Motor neuron (in vitro differentiated cells): ENCODE data around the gene HSPH1. TPM values are rescaled to one million over a fixed set of nuclear protein-coding genes. Genes with fewer than 3 reads are reported as not detected.
A peak's percentile ranks its signal among the peaks of the same experiment; 100 is the strongest.
"Not testable (repeated sequence)": the region's sequence is repeated elsewhere in the genome, so short reads cannot be mapped to it uniquely, and the experiment has no call there.

Experiments
- ATAC-seq, 8 experiments: fragments of 200-7000 bp; cut with Tn5 transposase; replicated peaks in 6 of 8; 2 replicates each; pipeline ENCODE4 v1.8.0; 2021; ENCODE audit warnings: mild to moderate bottlenecking in 8 of 8, moderate library complexity in 8 of 8
- H3K27ac ChIP-seq, 2 donors: fragments of 250-450 bp; sonication (Bioruptor Pico); 2 replicates each; pipeline ENCODE4 v1.9.0; 2021; ENCODE audit warnings: antibody characterized with exemption in 2 of 2, mild to moderate bottlenecking in 2 of 2, moderate library complexity in 1 of 2
- H3K4me1 ChIP-seq, 2 donors: fragments of 250-450 bp; sonication (Bioruptor Pico); replicated peaks in 1 of 2; 2 replicates each; pipeline ENCODE4 v1.6.1; 2021; ENCODE audit warnings: antibody characterized with exemption in 2 of 2, mild to moderate bottlenecking in 2 of 2, moderate library complexity in 1 of 2
- H3K4me3 ChIP-seq, 5 donors: fragments of 250-450 bp; sonication (Bioruptor Pico); 2 replicates each; pipeline ENCODE4 v1.9.0; 2021; ENCODE audit warnings: antibody characterized with exemption in 5 of 5, mild to moderate bottlenecking in 5 of 5, moderate library complexity in 4 of 5
- whole genome bisulfite sequencing, 10 experiments: fragments of 450-650 bp; shearing (Covaris generic); methylation state at CpG; one replicate each; pipeline ENCODE4 v1.0.0; 2022; 5-methylcytosine and 5-hydroxymethylcytosine counted together
- in situ Hi-C, 9 experiments: fragments of 400-800 bp; cut with MboI; loops; one replicate each; pipeline ENCODE4 v1.15.0; 2021; ENCODE audit warnings: low sequenced_read_pairs in 9 of 9, low pct_unique_long_range_greater_than_20kb in 2 of 9; ENCODE audit not compliant: unreplicated experiment in 9 of 9
- total RNA-seq, 8 experiments: library from RNA; unstranded; fragments of 300-600 nt; gene quantifications; 2 replicates each; pipeline versions ENCODE4 v1.2.3 to v1.2.4, GENCODE V29; 2022

The HSPH1 gene
- total RNA-seq, 8 experiments from 2014 or later = 34.9 to 129 (median 89.0) TPM

DNA sequence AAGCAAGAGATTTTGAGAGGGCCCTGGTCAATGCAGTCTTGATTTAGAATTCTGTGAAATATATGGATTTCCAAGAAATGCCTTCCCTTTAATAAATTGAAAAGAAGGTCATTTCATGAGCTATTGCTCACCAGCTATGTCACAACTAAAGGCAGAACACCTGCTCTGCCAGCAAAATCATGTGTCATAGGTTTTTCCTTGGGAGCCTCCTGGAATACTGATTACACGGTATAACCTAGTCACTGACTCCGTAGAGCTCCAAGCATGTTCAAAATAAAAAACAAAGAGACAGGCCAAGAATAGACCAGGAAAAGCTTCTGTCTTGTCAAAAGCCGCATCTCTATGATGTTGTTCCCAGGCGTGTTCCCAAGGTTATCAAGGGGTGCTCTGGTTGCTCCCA is 45.5 kb downstream of the HSPH1 start:
- in situ Hi-C loops = no loop called here
- ATAC-seq = peak in 5 of 8 experiments; percentile 27 to 78 (median 72)

DNA sequence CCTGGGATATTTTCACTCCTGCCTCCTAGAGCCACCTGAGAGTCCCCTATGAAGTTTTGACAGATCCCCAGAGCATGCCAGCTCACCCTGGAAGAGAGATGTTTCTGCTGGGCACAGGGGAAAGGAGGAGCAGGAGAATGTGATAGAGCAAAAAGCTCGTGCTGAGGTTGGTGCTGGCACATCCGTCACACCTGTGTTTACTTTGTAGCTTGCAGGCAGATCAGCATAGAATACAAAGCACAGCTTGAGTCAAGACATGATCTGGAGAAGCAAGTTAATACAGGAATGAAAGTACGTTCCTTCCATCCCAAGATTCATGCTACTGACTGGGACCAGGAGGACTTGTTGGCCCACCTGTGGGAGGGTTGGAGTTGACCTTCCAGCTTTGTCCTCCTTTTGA is 46.1 kb downstream of the HSPH1 start:
- peak in 2 of 8 experiments; percentile 13 to 24 for ATAC-seq
- in situ Hi-C loops = no loop called here
- WGBS, 10 experiments = 0 to 80% (median 47%) methylated on average over 1 to 3 of the region's 3 CpGs; no CpG with 5 or more reads in 1 of the 10 experiments
- Histone ChIP-seq H3K27ac (no peak overlapping the region), H3K4me3 (no peak overlapping the region), H3K4me1 (peaks cover 12 to 13% of the 10 kb centered on the region in 2 donors)

More for the DNA sequence above, 45.5 kb downstream of the HSPH1 start:
- Histone ChIP-seq H3K4me3 (no peak overlapping the region), H3K4me1 (peaks cover 12 to 13% of the 10 kb centered on the region in 2 donors), H3K27ac (no peak overlapping the region)
- WGBS, 10 experiments = 75 to 100% (median 83%) methylated on average over 1 to 4 of the region's 4 CpGs; no CpG with 5 or more reads in 3 of the 10 experiments

DNA sequence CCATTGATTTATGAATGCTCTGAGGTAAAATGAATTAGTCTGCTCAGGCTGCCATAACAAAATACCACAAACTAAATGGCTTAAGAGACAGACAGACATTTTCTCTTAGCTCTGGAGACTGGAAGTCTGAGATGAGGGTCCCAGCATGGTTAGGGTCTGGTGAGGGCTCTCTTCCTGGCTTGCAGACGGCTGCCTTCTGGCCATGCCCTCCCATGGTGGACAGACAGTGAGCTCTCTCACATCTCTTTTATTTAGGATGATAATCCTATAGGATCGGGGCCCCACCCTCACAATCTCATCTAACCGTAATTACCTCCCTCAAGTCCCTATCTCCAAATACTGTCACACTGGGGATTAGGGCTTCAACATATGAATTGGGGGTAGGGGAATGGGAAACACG is 47.1 kb downstream of the HSPH1 start:
- H3K4me1 ChIP-seq = peaks cover 3 to 13% of the 10 kb centered on the region in 2 donors
- ATAC-seq = no peak
- no peak overlapping the region for H3K27ac ChIP-seq
- WGBS, 10 experiments = 0 to 100% (median 79%) methylated on average over 1 to 3 of the region's 4 CpGs; no CpG with 5 or more reads in 2 of the 10 experiments
- in situ Hi-C loops = no loop called here
- H3K4me3 ChIP-seq = no peak overlapping the region

DNA sequence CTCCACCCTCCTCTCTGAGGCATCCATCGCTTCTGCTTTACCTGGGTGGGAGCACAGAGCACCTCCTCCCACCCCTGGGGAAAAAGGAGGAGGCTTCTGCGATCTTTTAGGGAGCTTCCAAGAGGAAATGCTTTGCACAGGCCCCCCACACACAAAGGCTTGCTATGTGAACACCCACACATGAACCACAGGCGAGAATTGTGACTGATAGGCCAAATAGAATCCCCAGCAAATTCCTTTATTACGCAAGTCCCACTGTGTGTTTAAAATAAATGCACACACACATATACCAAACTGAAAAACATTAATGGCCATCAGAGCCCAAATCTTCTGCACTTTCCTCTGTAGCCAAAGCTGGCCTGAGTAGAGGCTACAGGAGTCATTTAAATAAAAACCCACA is 50.6 kb downstream of the HSPH1 start:
- no peak overlapping the region for H3K4me3 ChIP-seq
- ATAC-seq = no peak
- WGBS, 10 experiments = 56 to 91% (median 68%) methylated on average over 2 to 4 of the region's 4 CpGs; no CpG with 5 or more reads in 6 of the 10 experiments

DNA sequence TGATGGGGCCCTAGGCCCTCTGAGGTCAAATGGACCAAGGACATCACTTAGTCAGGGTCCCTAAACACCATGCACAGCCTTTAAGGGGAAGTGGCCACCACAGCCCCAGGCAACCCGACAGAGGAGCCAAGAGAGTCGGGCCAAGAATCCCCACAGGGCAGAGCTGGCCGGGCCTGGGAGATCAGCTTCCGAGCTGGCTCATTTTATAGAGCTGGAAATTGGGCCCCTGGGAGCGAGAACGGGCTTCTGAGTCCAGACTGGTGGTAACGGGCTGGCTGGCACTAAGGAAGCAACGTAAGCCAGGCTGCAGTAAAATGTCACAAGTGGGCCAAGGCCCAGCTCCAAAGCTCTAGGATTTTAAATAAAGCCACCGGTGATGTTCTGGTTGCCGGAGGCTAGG is 51.1 kb downstream of the HSPH1 start:
- in situ Hi-C loops = no loop called here
- Histone ChIP-seq H3K4me3 (no peak overlapping the region), H3K27ac (no peak overlapping the region), H3K4me1 (peaks cover 0 to 6% of the 10 kb centered on the region in 2 donors)
- 53 to 100% (median 80%) methylated on average over 1 to 6 of the region's 10 CpGs; no CpG with 5 or more reads in 5 of the 10 experiments for WGBS, 10 experiments
- ATAC-seq = no peak

More for the DNA sequence above, 50.6 kb downstream of the HSPH1 start:
- H3K27ac ChIP-seq = no peak overlapping the region
- in situ Hi-C loops = no loop called here
- peaks cover 1 to 11% of the 10 kb centered on the region in 2 donors for H3K4me1 ChIP-seq

DNA sequence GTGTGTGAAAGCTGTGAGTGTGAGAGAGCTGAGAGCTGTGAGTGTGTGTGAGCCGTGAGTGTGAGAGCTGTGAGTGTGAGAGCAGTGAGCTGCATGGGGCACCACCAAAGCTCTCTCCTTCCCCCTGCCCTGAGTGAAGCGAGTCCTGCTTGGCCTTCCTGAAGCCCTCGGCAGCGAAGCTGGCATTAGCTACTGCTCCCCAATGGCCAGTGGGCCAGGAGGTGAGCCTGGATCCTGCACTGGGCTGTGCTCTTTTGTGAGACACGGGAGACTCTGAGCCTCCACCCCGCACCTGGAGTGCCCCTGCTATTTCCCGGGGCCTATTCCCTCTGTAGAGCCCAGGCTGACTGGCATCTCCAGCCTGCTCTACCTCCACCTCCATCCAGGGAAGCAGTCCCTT is 51.5 kb downstream of the HSPH1 start:
- WGBS, 10 experiments = 73 to 92% (median 83%) methylated on average over 3 of the region's 7 CpGs; no CpG with 5 or more reads in 6 of the 10 experiments
- ATAC-seq = no peak
- Histone ChIP-seq H3K4me3 (no peak overlapping the region), H3K4me1 (peaks cover 0 to 4% of the 10 kb centered on the region in 2 donors), H3K27ac (no peak overlapping the region)
- in situ Hi-C loops = no loop called here

DNA sequence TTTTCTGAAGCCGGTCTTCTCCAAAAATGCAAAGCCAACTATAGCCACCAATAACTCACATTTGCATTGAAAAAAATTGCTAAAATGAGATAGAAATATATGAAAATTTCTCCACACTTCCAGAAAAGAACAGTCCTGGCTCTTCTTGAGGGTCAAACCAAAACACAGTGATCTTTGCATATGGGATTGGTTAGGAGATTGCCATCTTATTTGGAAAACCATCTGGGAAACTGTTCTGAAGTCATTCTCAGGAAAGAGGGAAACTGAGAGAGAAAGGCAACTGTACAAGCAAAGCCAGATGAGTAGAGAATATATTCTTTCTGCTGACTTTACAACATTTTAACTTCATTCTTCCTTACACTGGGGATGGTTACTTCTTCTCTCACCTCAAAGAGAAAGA is 54.6 kb downstream of the HSPH1 start:
- no peak overlapping the region for H3K4me3 ChIP-seq
- H3K4me1 ChIP-seq = peaks cover 0 to 4% of the 10 kb centered on the region in 2 donors
- in situ Hi-C loops = no loop called here
- H3K27ac ChIP-seq = no peak overlapping the region
- 40 to 100% (median 88%) methylated on average over 1 of the region's 1 CpG; no CpG with 5 or more reads in 4 of the 10 experiments for WGBS, 10 experiments
- no peak for ATAC-seq

DNA sequence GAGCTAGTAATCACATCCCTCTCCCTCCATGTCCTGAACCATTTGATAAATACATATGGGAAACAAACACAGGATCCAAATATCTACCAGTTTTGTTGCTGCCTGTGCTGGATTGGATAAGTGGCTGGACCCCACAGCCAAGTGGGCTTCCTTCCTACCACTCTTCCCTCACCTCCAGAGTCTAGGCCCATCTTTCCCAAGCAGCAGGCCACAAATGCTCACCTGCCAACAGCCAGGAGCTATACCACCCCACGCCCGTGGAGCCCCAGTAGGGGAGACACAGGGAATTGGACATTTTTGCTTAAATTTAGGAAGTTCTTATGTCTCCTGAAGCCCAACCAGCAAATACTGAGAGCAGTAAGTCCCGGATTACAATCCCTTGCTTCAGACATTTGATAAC is 55.8 kb downstream of the HSPH1 start:
- no peak overlapping the region for H3K4me3 ChIP-seq
- in situ Hi-C loops = no loop called here
- no peaks in the 10 kb centered on the region for H3K4me1 ChIP-seq
- ATAC-seq = no peak
- no peak overlapping the region for H3K27ac ChIP-seq
- WGBS, 10 experiments = 40 to 100% (median 88%) methylated on average over 1 to 3 of the region's 3 CpGs; no CpG with 5 or more reads in 1 of the 10 experiments

DNA sequence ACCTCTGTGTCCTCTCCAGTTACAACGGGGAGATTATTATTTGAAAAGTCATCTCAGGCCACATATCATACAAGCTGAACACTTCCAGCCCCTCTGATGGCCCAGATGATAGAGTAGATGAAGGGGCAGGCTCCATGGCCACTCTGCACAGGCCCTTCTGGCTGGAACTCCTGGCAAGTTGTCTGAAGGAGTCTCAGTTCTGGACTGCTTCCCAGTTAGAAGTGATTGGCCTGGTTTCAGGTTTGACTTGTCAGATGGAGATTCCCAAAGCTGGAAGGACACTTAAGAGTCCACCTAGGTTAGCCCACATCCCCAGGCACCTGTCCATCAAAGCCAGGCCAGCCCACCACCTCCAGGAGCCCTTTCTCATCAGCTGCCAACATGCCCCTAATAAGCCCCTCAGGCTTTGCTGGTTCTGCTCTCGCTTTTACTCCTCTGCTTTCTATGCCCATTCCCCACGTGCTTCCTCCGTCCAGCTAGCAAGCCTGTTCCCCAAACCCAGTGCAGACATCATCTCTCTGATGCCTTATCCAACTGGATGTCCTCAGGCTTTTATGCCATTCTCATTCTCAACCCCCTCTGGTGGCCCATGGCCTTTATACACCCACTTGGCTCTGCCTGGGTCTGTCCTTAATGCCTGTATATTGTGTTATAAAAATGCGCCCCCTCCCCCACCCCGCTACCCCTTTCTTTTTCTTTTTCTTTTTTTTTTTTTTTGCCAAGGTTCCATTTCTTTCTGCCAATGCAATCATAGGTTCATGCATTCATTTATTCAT is 56.5 kb downstream of the HSPH1 start:
- Histone ChIP-seq H3K27ac (no peak overlapping the region), H3K4me1 (no peaks in the 10 kb centered on the region), H3K4me3 (no peak overlapping the region)
- in situ Hi-C loops = no loop called here
- WGBS, 10 experiments = 70 to 100% (median 82%) methylated on average over 1 to 6 of the region's 6 CpGs; no CpG with 5 or more reads in 2 of the 10 experiments
- ATAC-seq = no peak

DNA sequence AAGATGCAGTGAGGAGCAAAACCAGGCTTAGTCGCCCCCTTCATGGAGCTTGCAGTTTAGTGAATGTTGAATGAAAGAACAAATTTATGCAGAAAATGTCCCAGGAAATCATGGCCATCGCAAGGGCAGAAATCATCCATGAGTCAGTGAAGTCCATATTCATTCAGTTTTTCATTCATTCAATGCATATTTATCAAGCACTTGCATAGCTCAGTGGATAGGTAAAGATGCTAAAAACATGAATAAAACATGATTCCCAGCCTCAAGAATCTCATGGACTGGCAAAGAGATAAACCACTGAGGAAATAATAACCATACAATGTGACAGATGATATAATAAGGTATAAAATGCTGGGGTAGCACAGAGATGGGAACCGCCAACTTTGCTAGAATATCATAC is 58.8 kb downstream of the HSPH1 start:
- no peaks in the 10 kb centered on the region for H3K4me1 ChIP-seq
- in situ Hi-C loops = no loop called here
- peak in 3 of 8 experiments; percentile 67 to 97 (median 82) for ATAC-seq
- no peak overlapping the region for H3K4me3 ChIP-seq
- H3K27ac ChIP-seq = no peak overlapping the region
- WGBS, 10 experiments = 30 to 94% (median 75%) methylated on average over 1 to 3 of the region's 3 CpGs; no CpG with 5 or more reads in 1 of the 10 experiments

DNA sequence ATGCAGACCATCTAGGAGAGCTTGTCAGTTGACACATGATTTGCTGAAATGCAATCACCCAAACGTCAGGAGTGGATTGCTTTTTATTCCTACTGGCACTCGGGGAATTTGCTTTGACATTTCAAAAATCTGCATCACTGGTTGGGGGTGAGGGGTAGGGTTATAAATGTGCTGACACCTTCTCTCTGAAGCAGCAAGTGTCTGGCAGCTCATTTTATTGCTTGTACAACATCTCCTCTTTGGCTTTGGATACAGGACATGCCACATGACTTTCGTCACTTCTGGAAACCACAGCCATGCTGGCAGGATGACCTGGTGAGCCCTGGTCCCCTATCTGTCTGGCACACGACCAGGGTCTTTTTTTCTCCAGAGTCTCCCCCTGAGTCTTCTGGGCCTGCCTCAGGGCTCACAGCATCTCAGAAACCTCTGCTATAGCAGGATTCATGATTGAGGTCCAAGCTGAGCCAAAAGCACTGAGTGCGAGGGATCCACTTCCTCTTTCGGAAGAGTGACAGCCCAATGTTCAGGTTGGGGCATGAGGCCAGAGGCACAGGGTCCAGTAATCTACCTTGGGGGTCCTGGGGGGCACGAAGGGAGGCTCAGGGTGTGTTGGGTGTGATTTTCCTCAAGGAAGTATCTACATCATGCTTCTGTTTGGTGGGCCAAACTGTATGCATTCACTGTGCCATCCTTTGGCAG is 60.1 kb downstream of the HSPH1 start:
- in situ Hi-C loops = no loop called here
- no peak overlapping the region for H3K27ac ChIP-seq
- no peak overlapping the region for H3K4me3 ChIP-seq
- no peaks in the 10 kb centered on the region for H3K4me1 ChIP-seq
- ATAC-seq = no peak
- 0 to 90% (median 40%) methylated on average over 1 to 3 of the region's 7 CpGs; no CpG with 5 or more reads in 3 of the 10 experiments for WGBS, 10 experiments

DNA sequence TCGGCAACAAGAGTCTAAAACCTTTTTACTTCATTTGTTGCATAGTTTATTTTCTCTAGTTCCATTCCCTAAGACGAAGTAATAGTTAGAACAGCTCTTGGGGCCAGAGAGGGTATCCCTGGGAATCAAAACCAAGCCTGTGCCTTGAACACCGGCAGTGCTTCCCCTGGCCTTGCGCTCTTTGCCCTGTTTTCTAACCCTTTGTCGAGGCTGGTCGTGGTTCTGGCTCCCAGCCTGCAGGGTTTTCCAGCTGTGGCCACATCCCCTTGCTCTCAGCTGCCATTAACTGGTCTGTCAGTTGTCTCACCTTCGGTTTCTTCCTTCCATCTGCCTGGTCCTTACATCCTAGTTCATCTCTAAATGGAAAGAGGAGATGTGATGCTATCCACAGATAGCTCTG is 61.0 kb downstream of the HSPH1 start:
- no peak overlapping the region for H3K27ac ChIP-seq
- in situ Hi-C loops = no loop called here
- H3K4me3 ChIP-seq = no peak overlapping the region
- no peak for ATAC-seq
- 54 to 80% (median 71%) methylated on average over 1 to 7 of the region's 7 CpGs; no CpG with 5 or more reads in 3 of the 10 experiments for WGBS, 10 experiments
- no peaks in the 10 kb centered on the region for H3K4me1 ChIP-seq

DNA sequence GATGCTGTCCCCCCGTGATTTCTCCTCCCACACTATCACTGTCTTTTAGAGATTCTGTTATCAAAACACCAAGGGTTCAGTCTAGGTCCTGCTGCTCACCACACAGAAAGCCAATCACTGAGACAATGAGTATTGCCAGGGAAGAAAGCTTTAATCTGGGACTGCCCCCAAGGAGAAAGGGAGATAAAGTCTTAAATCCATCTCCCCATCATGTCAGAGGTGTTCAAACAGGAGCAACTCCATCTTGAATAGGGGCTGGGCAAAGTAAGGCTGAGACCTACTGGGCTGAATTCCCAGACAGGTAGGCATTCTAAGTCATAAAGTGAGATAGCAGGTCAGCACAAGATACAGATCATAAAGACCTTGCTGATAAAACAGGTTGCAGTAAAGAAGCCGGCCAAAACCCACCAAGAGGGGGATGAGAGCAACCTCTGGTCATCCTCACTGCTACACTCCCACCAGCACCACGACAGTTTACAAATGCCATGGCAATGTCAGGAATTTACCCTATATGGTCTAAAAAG is 63.7 kb downstream of the HSPH1 start:
- not testable (repeated sequence) for ATAC-seq

More for the DNA sequence above, 63.7 kb downstream of the HSPH1 start:
- H3K4me3 ChIP-seq, in situ Hi-C loops, H3K4me1 ChIP-seq, H3K27ac ChIP-seq: not testable (repeated sequence)
- 0 to 88% (median 49%) methylated on average over 1 to 3 of the region's 3 CpGs; no CpG with 5 or more reads in 2 of the 10 experiments for WGBS, 10 experiments
